ENCODE measurements around the gene ADRA2C. TPM values are rescaled to one million over a fixed set of nuclear protein-coding genes. Genes with fewer than 3 reads are reported as not detected.

ADRA2C gene
- polyA plus RNA-seq, 2 of the 4 experiments (the other 2 are of a cell fraction) = 1.9 to 4.1 TPM

GRCh38 chr4:3760841-3761240, 5.3 kb upstream of the ADRA2C start:
- FAIRE-seq = no peak
- ChIA-PET POLR2A (no interaction called here), CTCF (interaction anchor here (1.0 to 1.6 kb wide), 3 partner anchors 11 to 120 kb away, joined by 3 to 6 read pairs (median 4); no protein-coding TSS in a partner anchor)

GRCh38 chr4:3762264-3762663, 3.9 kb upstream of the ADRA2C start:
- CTCF ChIA-PET = no interaction called here
- Histone ChIP-seq H3K27ac (no peak overlapping the region), H3K4me3 (no peak overlapping the region), H3K4me2 (no peak overlapping the region), H3K4me1 (no peaks in the 10 kb centered on the region), H3K9me3 (no peaks in the 10 kb centered on the region)
- POLR2A ChIA-PET = no interaction called here
- DNase-seq (ENCODE audit: low read depth in 1 of 2, low spot score in 1 of 2) = no peak
- 54% methylated on average over 8 of the region's 8 CpGs for WGBS (ENCODE audit: missing lambda C conversion rate)
- no peak for TF ChIP-seq RARB (CRISPR knock-in tag; IDR thresholded peaks at IDR 0.05)
- TF ChIP-seq MAX (IDR thresholded peaks at IDR 0.05) = no peak
- no peak for TF ChIP-seq EP300 (IDR thresholded peaks at IDR 0.05)
- TF ChIP-seq FOSL2 (IDR thresholded peaks at IDR 0.05) = no peak
- no peak for TF ChIP-seq FOSL2 (CRISPR knock-in tag; IDR thresholded peaks at IDR 0.05)
- no peak for TF ChIP-seq KDM5A (IDR thresholded peaks at IDR 0.05)
- no peak for TF ChIP-seq SMC3 (IDR thresholded peaks at IDR 0.05)
- no peak for TF ChIP-seq HOXA7 (CRISPR knock-in tag; IDR thresholded peaks at IDR 0.05)
- no peak for TF ChIP-seq NR3C1 (IDR thresholded peaks at IDR 0.05)
- no peak for TF ChIP-seq CBX2 (IDR thresholded peaks at IDR 0.05; ENCODE audit: borderline replicate concordance, low read depth)
- no peak for TF ChIP-seq TP53 (CRISPR knock-in tag; IDR thresholded peaks at IDR 0.05)
- TF ChIP-seq E2F6 (IDR thresholded peaks at IDR 0.05; ENCODE audit: borderline replicate concordance, low read depth) = no peak
- TF ChIP-seq HOXB5 (CRISPR knock-in tag; IDR thresholded peaks at IDR 0.05) = no peak
- no peak for TF ChIP-seq CBX8 (IDR thresholded peaks at IDR 0.05)
- no peak for ATAC-seq
- no peak for FAIRE-seq

More at GRCh38 chr4:3760841-3761240, 5.3 kb upstream of the ADRA2C start:
- DNase-seq (ENCODE audit: low read depth in 1 of 2, low spot score in 1 of 2) = no peak
- H3K9me3 ChIP-seq = no peaks in the 10 kb centered on the region
- ATAC-seq = no peak
- no peak overlapping the region for H3K27ac ChIP-seq
- H3K4me2 ChIP-seq = no peak overlapping the region
- no peak overlapping the region for H3K4me3 ChIP-seq
- no peak for TF ChIP-seq KDM1A (IDR thresholded peaks at IDR 0.05; ENCODE audit: low read depth)
- no peak for TF ChIP-seq BHLHE40 (IDR thresholded peaks at IDR 0.05; ENCODE audit: low read depth, low read length)
- no peak for TF ChIP-seq NPAS2 (CRISPR knock-in tag; IDR thresholded peaks at IDR 0.05; ENCODE audit: borderline replicate concordance)
- TF ChIP-seq CBX2 (IDR thresholded peaks at IDR 0.05; ENCODE audit: borderline replicate concordance, low read depth) = no peak
- 48% methylated on average over 5 of the region's 5 CpGs for WGBS (ENCODE audit: missing lambda C conversion rate)
- H3K4me1 ChIP-seq = no peaks in the 10 kb centered on the region

GRCh38 chr4:3762753-3763549, 3.2 kb upstream of the ADRA2C start:
- CTCF ChIA-PET = no interaction called here

More at GRCh38 chr4:3762753-3763549, 3.2 kb upstream of the ADRA2C start:
- no peak overlapping the region for H3K4me3 ChIP-seq
- H3K9me3 ChIP-seq = no peaks in the 10 kb centered on the region
- ATAC-seq (no peak), FAIRE-seq (no peak), DNase-seq (ENCODE audit: low read depth in 1 of 2, low spot score in 1 of 2) (no peak)
- WGBS (ENCODE audit: missing lambda C conversion rate) = 85% methylated on average over 13 of the region's 24 CpGs
- TF ChIP-seq CHD4 (IDR thresholded peaks at IDR 0.05; ENCODE audit: borderline replicate concordance) (no peak), MAFK (IDR thresholded peaks at IDR 0.05; ENCODE audit: partially characterized antibody) (no peak), CBX2 (IDR thresholded peaks at IDR 0.05; ENCODE audit: borderline replicate concordance, low read depth) (no peak), EHMT2 (IDR thresholded peaks at IDR 0.05; ENCODE audit: low read depth) (no peak), PBX3 (IDR thresholded peaks at IDR 0.05) (no peak), GATA3 (IDR thresholded peaks at IDR 0.05; ENCODE audit: borderline replicate concordance) (no peak), PHF8 (IDR thresholded peaks at IDR 0.05; ENCODE audit: borderline replicate concordance, low read depth) (no peak), E2F6 (IDR thresholded peaks at IDR 0.05; ENCODE audit: borderline replicate concordance, low read depth) (no peak), NPAS2 (CRISPR knock-in tag; IDR thresholded peaks at IDR 0.05; ENCODE audit: borderline replicate concordance) (no peak)
- POLR2A ChIA-PET = no interaction called here
- H3K27ac ChIP-seq = no peak overlapping the region
- no peak overlapping the region for H3K4me2 ChIP-seq
- H3K4me1 ChIP-seq = no peaks in the 10 kb centered on the region
